Lung microvascular endothelial cell (primary cell): ENCODE measurements around the gene KDM8. TPM values are rescaled to one million over a fixed set of nuclear protein-coding genes. Genes with fewer than 3 reads are reported as not detected.
"Not testable (repeated sequence)": the region's sequence is repeated elsewhere in the genome, so short reads cannot be mapped to it uniquely, and the experiment has no call there.

Experiments used
- DNase-seq, 2 donors: peaks; one replicate each; pipeline versions ENCODE4 v3.0.0 to v3.0.0-alpha.2; 2010; ENCODE audit warnings: low read depth in 2 of 2
- total RNA-seq: library from RNA; depleted of rRNA; stranded (reverse); fragments of >200 nt; gene quantifications from 2 replicates; pipeline ENCODE4 v1.2.1, GENCODE V29; 2014

KDM8 gene
- total RNA-seq, 1 donor from 2014 or later, result 3.2 TPM

GRCh38 chr16:27242868-27243590, 39.7 kb downstream of the KDM8 start:
- DNase-seq, result peak; percentile 72 to 99

DNA sequence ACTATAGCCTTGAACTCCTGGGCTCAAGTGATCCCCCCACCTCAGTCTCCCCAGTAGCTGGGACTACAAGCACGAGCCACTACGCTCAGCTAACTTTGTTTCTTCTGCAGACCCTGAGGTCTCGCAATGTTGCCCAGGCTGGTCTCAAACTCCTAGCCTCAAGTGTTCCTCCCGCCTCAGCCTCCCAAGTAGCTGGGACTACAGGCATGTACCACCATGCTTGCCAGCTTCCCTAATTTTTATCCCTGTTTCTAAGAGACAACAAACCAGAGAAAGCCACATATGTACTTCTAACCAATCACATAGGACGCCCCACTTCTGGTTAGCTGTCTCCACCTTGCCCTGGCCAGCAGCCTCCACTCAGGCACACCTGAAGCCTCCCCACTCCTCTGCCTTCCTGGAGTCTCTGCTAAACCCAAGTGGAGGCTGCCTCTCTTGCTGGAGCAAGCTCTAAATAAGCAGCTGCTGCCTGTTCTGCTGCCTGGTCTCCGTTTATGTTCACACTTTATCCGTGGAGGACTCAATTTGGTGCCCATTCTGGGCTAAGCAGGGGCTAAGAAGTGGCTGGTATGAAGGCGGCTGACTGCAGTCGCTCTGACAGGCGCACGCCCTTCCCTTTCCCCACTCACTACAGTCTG, 40.5 kb downstream of the KDM8 start:
- no peak for DNase-seq

DNA sequence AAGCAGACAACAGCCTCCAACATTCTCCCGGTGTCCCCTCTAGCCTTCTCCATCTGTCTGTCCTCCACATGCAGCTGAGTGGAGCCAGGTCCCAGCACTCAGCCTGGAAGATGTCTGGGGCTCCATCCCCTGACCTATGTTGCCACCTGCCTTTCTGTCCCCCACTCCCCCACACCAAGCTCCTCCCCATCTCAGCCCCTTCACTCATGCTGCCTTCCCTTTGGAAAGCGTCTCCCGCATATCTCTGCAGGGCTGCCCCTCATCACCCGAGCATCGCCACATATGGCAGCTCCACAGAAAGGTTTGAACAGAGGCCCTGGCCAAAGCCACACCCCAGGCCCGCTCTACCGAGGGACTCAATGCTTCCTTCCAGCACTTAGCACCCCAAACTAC, 41.0 kb downstream of the KDM8 start:
- no peak for DNase-seq

DNA sequence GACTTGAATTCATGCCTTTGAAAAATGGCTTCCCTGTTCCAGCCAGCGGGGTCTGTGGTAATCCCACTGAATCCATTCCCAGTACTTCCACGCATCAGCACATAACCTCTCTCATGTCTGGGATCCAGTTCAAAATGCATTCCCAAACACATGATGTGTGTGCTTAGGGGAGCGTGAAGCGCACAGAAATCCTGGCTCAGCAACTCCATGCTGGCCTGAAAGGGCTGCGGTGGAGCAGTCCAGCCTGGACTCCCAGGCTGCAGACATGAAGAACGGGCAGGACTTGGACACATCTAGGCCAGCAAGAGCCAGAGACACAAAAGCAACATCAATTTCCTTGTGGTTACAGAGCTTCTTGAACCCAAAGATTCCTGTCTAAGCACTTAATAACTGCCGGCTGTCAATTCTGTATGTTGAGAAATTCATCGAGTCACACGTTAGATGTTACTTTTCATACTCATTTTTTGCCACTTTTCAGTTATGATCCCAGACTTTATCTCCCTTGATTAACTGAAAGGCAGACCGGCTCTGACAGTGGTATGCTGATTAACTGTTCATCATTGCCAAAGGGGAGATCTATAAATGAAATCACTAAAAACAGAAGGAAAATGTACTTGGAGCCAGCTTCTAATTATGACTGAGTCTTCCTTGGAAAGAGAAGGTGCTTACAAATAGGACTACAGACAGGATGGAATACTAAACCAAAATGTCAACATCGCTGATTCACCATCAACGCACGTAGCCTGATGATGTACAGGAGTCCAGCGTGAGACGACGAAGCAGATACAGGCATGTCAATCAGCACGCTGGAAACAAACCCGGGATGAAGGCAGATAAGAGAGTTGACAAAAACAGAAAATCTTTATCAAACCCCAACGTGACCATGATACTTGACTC, 42.2 kb downstream of the KDM8 start:
- peak; percentile 86 to 88 for DNase-seq

- no peak for DNase-seq
Measured at GRCh38 chr16:27246439-27246838, 43.1 kb downstream of the KDM8 start.

GRCh38 chr16:27247076-27247475, 43.8 kb downstream of the KDM8 start:
- not testable (repeated sequence) for DNase-seq

GRCh38 chr16:27248036-27248435, 44.7 kb downstream of the KDM8 start:
- DNase-seq, result peak; percentile 50 to 67

DNA sequence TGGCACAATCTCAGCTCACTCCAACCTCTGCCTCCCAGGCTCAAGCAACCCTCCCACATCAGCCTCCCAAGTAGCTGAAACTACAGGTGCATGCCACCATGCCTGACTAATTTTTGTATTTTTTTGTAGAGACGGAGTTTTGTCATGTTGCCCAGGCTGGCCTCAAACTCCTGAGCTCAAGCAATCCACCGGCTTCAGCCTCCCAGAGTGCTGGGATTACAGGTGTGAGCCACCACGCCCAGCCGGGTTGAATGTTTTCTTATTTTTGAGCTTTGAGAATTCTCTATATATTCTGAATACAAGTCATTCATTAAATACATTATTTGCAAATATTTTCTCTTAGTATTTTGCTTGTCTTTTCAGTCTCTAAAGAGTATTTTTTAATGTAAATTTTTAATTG, 45.6 kb downstream of the KDM8 start:
- DNase-seq, result not testable (repeated sequence)

- DNase-seq, result no peak
Measured at GRCh38 chr16:27251541-27252205, 48.3 kb downstream of the KDM8 start.

DNA sequence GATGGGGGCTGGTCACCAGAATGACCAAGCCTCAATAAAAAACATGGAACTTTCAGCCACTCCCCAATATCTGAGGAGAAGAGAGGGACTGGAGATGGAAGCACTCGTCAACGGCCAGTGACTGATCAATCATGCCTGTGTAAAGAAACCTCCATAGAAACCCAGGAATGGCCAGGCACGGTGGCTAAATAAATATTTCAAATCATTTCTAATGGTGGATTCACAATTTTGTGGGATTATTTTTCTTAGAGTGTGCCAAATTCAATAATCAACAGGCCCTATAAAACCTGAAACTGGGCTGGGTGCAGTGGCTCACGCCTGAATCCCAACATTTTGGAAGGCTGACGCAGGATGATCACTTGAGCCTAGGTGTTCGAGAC, 48.9 kb downstream of the KDM8 start:
- no peak for DNase-seq

DNA sequence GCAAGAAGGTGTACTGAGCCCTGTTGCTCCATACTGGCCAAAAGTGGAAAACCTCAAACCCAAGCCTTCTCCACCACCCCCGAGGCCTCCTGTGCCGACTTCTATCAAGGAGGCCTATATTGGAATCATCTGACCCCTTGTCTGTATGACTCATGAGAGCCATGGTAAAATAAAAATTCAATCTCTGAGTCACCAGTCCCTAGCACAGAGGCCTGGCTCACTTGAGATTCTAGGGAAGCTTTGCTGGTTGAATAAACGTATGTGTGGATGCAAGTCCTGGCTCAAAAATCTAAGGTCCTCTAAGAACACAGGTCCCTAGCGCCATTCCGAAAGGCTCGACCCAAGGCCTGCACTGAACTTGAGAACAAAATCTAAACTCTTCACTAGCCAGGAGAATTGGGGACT, 50.2 kb downstream of the KDM8 start:
- peak in 1 of 2 donors; percentile 89 for DNase-seq

GRCh38 chr16:27254262-27254811, 51.0 kb downstream of the KDM8 start:
- DNase-seq, result peak in 1 of 2 donors; percentile 69

DNA sequence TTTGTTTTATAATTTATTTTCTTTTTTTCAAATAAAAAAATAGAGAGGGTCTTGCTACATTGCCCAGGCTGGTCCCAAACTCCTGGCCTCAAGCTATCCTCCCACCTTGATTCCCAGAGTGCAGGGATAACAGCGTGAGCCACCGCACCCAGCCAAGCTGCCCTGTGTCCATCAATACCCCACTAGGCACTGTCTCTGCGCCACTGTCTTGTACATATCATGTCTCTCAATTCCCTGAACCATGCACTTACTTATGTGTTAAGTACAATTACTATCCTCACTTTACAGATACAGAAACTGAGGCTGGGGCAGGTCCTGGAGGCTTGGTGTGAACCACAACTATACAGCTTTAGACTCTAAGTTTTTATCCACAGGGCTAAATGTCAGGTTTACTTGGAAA, 53.5 kb downstream of the KDM8 start:
- DNase-seq, result no peak

DNA sequence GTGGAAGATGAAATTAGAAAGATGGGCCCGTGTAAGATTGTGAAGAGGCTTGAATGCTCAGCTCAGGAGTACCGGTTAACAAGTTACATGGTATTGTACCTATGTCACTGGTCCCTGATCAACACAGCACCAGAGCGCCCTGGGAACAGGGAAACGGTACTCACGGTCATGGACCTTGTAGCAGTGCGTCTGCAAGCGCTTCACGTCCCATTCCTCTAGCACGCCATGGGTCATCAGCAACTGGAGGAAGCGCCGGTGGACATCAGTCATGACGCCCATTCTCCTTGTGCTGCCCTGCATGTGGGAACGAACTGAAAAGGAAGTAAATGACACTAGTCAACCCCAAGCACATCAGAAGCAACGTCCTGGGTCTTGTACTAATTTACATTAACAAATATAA, 53.9 kb downstream of the KDM8 start:
- no peak for DNase-seq

GRCh38 chr16:27258241-27258734, 55.0 kb downstream of the KDM8 start:
- peak; percentile 32 to 83 for DNase-seq

GRCh38 chr16:27259710-27260109, 56.4 kb downstream of the KDM8 start:
- peak in 1 of 2 donors; percentile 52 for DNase-seq

DNA sequence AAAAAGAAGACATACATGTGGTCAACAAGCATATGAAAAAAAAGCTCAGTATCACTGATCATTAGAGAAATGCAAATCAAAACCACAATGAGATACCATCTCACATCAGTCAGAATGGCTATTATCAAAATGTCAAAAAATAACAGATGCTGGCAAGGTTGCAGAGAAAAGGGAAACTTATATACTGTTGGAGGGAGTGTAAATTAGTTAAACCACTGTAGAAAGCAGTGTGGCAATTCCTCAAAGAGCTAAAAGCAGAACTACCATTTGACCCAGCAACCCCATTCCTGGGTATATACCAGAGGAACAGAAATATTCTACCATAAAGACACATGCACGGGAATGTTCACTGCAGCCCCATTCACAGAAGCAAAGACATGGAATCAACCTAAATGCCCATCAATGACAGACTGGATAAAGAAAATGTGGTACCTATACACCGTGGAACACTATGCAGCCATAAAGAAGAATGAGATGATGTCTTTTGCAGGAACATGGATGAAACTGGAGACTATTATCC, 59.6 kb downstream of the KDM8 start:
- DNase-seq, result not testable (repeated sequence)

GRCh38 chr16:27264151-27264550, 60.8 kb downstream of the KDM8 start:
- peak; percentile 55 to 77 for DNase-seq

GRCh38 chr16:27265982-27266381, 62.7 kb downstream of the KDM8 start:
- DNase-seq, result no peak

DNA sequence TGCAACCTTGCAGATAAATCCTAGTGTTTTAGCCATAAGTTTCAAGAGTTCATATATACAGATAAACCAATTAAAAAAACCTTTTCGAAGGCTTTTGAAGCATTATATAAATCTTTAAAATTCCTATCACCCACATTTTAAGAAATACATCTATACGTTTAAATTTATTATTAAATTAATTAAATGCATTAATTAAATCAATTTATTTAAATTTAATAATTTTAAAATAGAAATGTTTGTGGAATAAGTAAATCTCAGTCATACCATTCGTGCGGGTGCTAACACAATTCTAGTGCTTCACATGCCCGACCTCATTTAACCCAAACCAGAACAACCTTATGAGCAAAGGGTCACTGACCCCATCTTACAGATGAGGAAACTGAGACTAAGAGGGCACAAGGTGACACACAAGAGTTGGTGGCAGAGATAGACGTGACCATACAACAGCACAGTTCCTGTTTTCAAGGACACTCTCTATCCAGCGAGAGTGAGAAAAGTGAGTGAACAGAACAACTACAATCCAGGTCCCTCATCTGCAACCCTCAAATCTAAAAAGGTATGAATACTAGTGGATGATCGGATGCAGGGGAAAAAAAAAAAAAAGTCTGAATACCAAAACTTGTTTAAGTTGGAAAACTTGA, 63.8 kb downstream of the KDM8 start:
- DNase-seq, result no peak
